ENCODE results near the gene IRAK2.

Gene IRAK2

DNA sequence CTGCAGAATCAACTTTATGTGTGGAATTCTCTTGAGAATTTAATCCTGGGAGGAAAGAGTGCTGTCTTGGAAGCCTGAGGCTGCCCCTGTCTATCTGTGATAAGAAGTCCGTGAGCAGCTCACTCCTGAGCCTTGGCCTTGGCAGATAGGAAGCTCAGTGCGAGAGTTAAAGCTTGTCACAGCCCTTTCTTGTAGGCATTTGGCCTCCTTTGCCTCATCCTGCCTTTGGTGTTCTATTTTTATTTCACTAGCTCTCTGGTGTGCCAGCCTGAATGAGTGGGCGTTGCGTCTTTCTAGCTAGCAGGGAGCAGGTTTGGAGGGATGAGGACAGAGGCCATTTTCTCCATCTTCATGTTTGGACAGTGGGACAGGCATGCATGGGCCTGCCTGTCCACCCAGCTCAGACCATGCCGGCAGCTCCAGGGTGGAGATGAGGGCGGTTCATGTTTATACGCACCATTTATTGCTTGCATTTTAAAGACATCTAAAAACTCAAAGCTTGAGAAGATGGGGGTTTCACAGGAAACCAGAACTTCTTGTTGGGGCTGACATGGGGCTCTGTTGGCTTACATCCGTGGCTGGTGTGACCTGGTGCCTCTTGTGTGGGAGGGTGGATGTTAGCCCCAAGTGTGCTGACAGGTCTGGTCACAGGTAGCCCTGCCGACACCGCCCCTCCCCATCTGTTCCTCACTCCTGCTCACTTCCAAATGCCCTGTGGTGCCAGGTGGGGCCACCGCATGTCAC, 29.8 kb downstream of the IRAK2 start:
- no peaks in the 10 kb centered on the region for H3K27me3 ChIP-seq (ENCODE audit: insufficient read depth, low read length, poor library complexity)
- DNase-seq (no peak), ATAC-seq (ENCODE audit: insufficient read depth, low read depth) (no peak)
- no peaks in the 10 kb centered on the region for H3K79me2 ChIP-seq (ENCODE audit: insufficient read depth, low read length)
- no peaks in the 10 kb centered on the region for H4K20me1 ChIP-seq (ENCODE audit: insufficient read depth, low read length)
- no peak overlapping the region for H3K9ac ChIP-seq (ENCODE audit: low read depth, low read length)
- H3K9me3 ChIP-seq (ENCODE audit: insufficient read depth, low read length, severe bottlenecking): no peaks in the 10 kb centered on the region
- TF ChIP-seq, protein P1, sequence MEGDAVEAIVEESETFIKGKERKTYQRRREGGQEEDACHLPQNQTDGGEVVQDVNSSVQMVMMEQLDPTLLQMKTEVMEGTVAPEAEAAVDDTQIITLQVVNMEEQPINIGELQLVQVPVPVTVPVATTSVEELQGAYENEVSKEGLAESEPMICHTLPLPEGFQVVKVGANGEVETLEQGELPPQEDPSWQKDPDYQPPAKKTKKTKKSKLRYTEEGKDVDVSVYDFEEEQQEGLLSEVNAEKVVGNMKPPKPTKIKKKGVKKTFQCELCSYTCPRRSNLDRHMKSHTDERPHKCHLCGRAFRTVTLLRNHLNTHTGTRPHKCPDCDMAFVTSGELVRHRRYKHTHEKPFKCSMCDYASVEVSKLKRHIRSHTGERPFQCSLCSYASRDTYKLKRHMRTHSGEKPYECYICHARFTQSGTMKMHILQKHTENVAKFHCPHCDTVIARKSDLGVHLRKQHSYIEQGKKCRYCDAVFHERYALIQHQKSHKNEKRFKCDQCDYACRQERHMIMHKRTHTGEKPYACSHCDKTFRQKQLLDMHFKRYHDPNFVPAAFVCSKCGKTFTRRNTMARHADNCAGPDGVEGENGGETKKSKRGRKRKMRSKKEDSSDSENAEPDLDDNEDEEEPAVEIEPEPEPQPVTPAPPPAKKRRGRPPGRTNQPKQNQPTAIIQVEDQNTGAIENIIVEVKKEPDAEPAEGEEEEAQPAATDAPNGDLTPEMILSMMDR (IDR thresholded peaks at IDR 0.05; ENCODE audit: borderline replicate concordance, extremely low read depth, low read length, poor library complexity, severe bottlenecking): no peak
- no peak overlapping the region for H3K4me3 ChIP-seq (ENCODE audit: low read depth in 1 of 2, low read length in 2 of 2)
- H3K36me3 ChIP-seq (ENCODE audit: insufficient read depth, low read length): no peaks in the 10 kb centered on the region
- no peak overlapping the region for H2AFZ ChIP-seq (ENCODE audit: low read depth, low read length)
- H3K4me1 ChIP-seq (ENCODE audit: insufficient read depth, low read length): no peaks in the 10 kb centered on the region
- H3K4me2 ChIP-seq (ENCODE audit: insufficient read depth, low read length): no peak overlapping the region
- no peak overlapping the region for H3K27ac ChIP-seq (ENCODE audit: low read length)

DNA sequence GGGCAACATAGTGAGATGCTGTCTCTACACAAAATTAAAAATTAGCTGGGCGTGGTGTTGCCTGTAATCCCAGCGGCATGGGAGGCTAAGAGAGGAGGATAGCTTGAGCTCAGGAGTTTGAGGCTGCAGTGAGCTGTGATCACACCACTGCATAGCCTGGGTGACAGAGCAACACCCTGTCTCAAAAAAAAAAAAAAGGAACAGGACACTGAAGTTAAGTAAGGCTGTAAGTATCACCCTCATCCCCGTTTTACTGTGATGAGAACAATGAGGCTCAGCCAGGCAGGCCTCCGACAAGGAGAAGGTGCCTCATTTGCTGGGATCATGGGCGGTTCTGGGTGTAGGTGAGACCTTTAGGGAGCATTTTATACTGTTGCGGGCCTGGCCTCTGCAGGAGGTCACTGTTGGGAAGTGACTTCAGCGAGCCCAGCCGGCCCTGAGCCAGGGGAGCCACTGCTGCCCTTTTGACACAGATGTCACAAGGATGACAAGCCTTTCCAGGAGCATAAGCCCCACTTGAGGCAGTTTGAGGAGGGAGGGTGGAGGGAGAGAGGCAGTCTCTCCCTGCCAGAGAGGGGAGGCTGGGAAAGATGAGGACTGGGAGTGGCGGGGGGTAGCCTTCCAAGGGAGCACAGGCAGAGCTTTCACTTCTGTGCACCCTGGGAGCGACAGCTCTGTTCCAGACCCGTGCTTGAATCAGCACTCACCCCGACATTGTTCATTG, 30.8 kb downstream of the IRAK2 start:
- Histone ChIP-seq H3K79me2 (ENCODE audit: insufficient read depth, low read length) (no peaks in the 10 kb centered on the region), H3K4me1 (ENCODE audit: insufficient read depth, low read length) (no peaks in the 10 kb centered on the region), H3K4me3 (ENCODE audit: low read depth in 1 of 2, low read length in 2 of 2) (no peak overlapping the region)

DNA sequence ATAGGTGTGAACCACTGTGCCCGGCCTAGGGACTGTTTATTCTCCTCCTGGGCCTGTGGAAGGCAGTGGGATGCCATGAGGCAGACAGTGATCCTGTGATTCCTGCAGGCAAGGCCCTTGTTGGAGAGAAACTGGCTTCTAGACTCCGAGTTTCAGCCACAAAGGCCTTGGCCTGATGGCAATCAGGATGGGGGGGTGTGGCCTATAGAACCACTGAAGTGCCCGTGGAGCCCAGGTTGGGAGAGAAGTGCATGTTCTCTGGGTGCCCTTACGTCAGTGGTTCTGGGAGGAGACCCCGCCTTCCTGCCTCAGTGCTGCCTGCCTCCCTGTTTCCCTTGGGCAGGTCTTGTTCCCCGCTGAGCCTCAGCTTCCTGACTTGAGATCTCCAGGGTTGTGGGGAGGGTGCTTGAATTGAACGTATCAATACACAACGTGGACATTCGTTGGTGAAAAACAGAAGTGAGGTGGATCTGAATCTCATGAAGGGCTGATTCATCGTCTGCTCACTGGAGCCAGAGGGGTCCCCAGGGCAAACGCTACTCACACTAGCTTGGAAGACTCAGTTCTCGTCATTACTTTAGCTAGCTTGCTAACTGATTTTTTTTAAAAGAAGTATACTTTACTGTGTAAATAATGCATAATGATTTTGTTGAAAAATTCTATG, 31.8 kb downstream of the IRAK2 start:
- ATAC-seq (ENCODE audit: insufficient read depth, low read depth): no peak
- TF ChIP-seq, protein P1 (IDR thresholded peaks at IDR 0.05; ENCODE audit: borderline replicate concordance, extremely low read depth, low read length, poor library complexity, severe bottlenecking): no peak
- no peak for TF ChIP-seq EZH2 (IDR thresholded peaks at IDR 0.05; ENCODE audit: borderline replicate concordance, low read depth, low read length, severe bottlenecking)
- H3K4me1 ChIP-seq (ENCODE audit: insufficient read depth, low read length): no peaks in the 10 kb centered on the region

More for the DNA sequence above, 30.8 kb downstream of the IRAK2 start:
- DNase-seq (no peak), ATAC-seq (ENCODE audit: insufficient read depth, low read depth) (no peak)
- no peaks in the 10 kb centered on the region for H3K9me3 ChIP-seq (ENCODE audit: insufficient read depth, low read length, severe bottlenecking)
- H3K36me3 ChIP-seq (ENCODE audit: insufficient read depth, low read length): no peaks in the 10 kb centered on the region
- H2AFZ ChIP-seq (ENCODE audit: low read depth, low read length): no peak overlapping the region
- no peaks in the 10 kb centered on the region for H3K27me3 ChIP-seq (ENCODE audit: insufficient read depth, low read length, poor library complexity)
- no peak overlapping the region for H3K4me2 ChIP-seq (ENCODE audit: insufficient read depth, low read length)
- no peak overlapping the region for H3K27ac ChIP-seq (ENCODE audit: low read length)
- H4K20me1 ChIP-seq (ENCODE audit: insufficient read depth, low read length): no peaks in the 10 kb centered on the region
- H3K9ac ChIP-seq (ENCODE audit: low read depth, low read length): no peak overlapping the region
- TF ChIP-seq, protein P1 (IDR thresholded peaks at IDR 0.05; ENCODE audit: borderline replicate concordance, extremely low read depth, low read length, poor library complexity, severe bottlenecking): no peak
- TF ChIP-seq EZH2 (IDR thresholded peaks at IDR 0.05; ENCODE audit: borderline replicate concordance, low read depth, low read length, severe bottlenecking): no peak

More for the DNA sequence above, 31.8 kb downstream of the IRAK2 start:
- H2AFZ ChIP-seq (ENCODE audit: low read depth, low read length): no peak overlapping the region
- H3K27ac ChIP-seq (ENCODE audit: low read length): no peak overlapping the region
- H3K9me3 ChIP-seq (ENCODE audit: insufficient read depth, low read length, severe bottlenecking): no peaks in the 10 kb centered on the region
- H3K36me3 ChIP-seq (ENCODE audit: insufficient read depth, low read length): no peaks in the 10 kb centered on the region
- H3K27me3 ChIP-seq (ENCODE audit: insufficient read depth, low read length, poor library complexity): no peaks in the 10 kb centered on the region
- H4K20me1 ChIP-seq (ENCODE audit: insufficient read depth, low read length): no peaks in the 10 kb centered on the region
- no peaks in the 10 kb centered on the region for H3K79me2 ChIP-seq (ENCODE audit: insufficient read depth, low read length)
- no peak overlapping the region for H3K9ac ChIP-seq (ENCODE audit: low read depth, low read length)
- DNase-seq: no peak
- H3K4me3 ChIP-seq (ENCODE audit: low read depth in 1 of 2, low read length in 2 of 2): no peak overlapping the region
- no peak overlapping the region for H3K4me2 ChIP-seq (ENCODE audit: insufficient read depth, low read length)

Data from DND-41 (cell line).